Naive thymus-derived CD4-positive, alpha-beta T cell (primary cell): ENCODE results near the gene LHPP. TPM values are rescaled to one million over a fixed set of nuclear protein-coding genes. Genes with fewer than 3 reads are reported as not detected.

Source experiments
- ATAC-seq: fragments of 150-1000 bp; cut with Tn5 transposase; 2 replicates; pipeline ENCODE4 v1.10.0; 2021; ENCODE audit warnings: mild to moderate bottlenecking, moderate library complexity
- CTCF ChIA-PET: fragments of 350-600 bp; sonication (Branson Sonifier 250); formaldehyde crosslinking; loops from one replicate; lab custom pipeline; 2021; ENCODE audit warnings: antibody characterized with exemption; lab: Charles Lee
- POLR2A ChIA-PET: fragments of 350-600 bp; sonication (Branson Sonifier 250); formaldehyde crosslinking; loops from one replicate; lab custom pipeline; 2021; ENCODE audit warnings: antibody characterized with exemption, inconsistent platforms; lab: Charles Lee
- DNase-seq, 9 donors: peaks; one replicate each; pipeline versions ENCODE4 v3.0.0 to v3.0.0-alpha.2; 2020 to 2022; ENCODE audit warnings: mixed read lengths in 1 of 9
- H3K27ac ChIP-seq: one replicate; pipeline ENCODE4 v1.7.0; 2013; ENCODE audit warnings: mild to moderate bottlenecking, low read depth, low read length, moderate library complexity
- H3K27me3 ChIP-seq, 2 donors: one replicate each; pipeline ENCODE4 v1.7.0; 2013; ENCODE audit warnings: low read length in 2 of 2, mild to moderate bottlenecking in 2 of 2, moderate library complexity in 2 of 2; ENCODE audit not compliant: control insufficient read depth in 2 of 2, insufficient read depth in 2 of 2
- H3K36me3 ChIP-seq, 3 experiments: 1 replicate in 2 of 3; 2 replicates in 1 of 3; pipeline ENCODE4 v1.7.0; 2013; ENCODE audit warnings: low read length in 3 of 3, mild to moderate bottlenecking in 3 of 3, moderate library complexity in 1 of 3; ENCODE audit not compliant: insufficient read depth in 3 of 3, control insufficient read depth in 2 of 3
- H3K4me1 ChIP-seq, 2 donors: one replicate each; pipeline ENCODE4 v1.7.0; 2013; ENCODE audit warnings: low read length in 2 of 2, mild to moderate bottlenecking in 2 of 2, moderate library complexity in 1 of 2; ENCODE audit not compliant: control insufficient read depth in 2 of 2, insufficient read depth in 2 of 2
- H3K4me3 ChIP-seq: 2 replicates; pipeline ENCODE4 v1.7.0; 2013; ENCODE audit warnings: mild to moderate bottlenecking, low read length
- H3K9me3 ChIP-seq, 3 experiments: 1 replicate in 2 of 3; 2 replicates in 1 of 3; pipeline ENCODE4 v1.7.0; 2013; ENCODE audit warnings: low read length in 3 of 3; ENCODE audit not compliant: control insufficient read depth in 2 of 3
- H3K27ac Mint-ChIP-seq, 9 donors: one replicate each; pipeline ENCODE4 v1.8.0; 2020 to 2022; ENCODE audit warnings: mixed read lengths in 9 of 9, mild to moderate bottlenecking in 8 of 9, moderate library complexity in 5 of 9, inconsistent platforms in 2 of 9
- H3K27me3 Mint-ChIP-seq, 5 donors: one replicate each; pipeline ENCODE4 v1.8.0; 2021 to 2022; ENCODE audit warnings: mixed read lengths in 5 of 5, mild to moderate bottlenecking in 1 of 5
- H3K36me3 Mint-ChIP-seq, 5 donors: one replicate each; pipeline ENCODE4 v1.8.0; 2020 to 2022; ENCODE audit warnings: mixed read lengths in 5 of 5, mild to moderate bottlenecking in 3 of 5, inconsistent platforms in 1 of 5
- H3K4me1 Mint-ChIP-seq, 7 donors: one replicate each; pipeline ENCODE4 v1.8.0; 2020 to 2022; ENCODE audit warnings: mixed read lengths in 7 of 7, mild to moderate bottlenecking in 3 of 7, inconsistent platforms in 1 of 7
- H3K4me3 Mint-ChIP-seq, 10 donors: one replicate each; pipeline ENCODE4 v1.8.0; 2020 to 2022; ENCODE audit warnings: mild to moderate bottlenecking in 10 of 10, mixed read lengths in 10 of 10, moderate library complexity in 6 of 10, inconsistent platforms in 2 of 10
- H3K9me3 Mint-ChIP-seq, 11 donors: one replicate each; pipeline ENCODE4 v1.8.0; 2020 to 2022; ENCODE audit warnings: mixed read lengths in 11 of 11, mild to moderate bottlenecking in 4 of 11, inconsistent platforms in 1 of 11, moderate library complexity in 1 of 11
- intact Hi-C, 2 donors: fragments of 100-400 bp; cut with micrococcal nuclease; formaldehyde crosslinking; loops; one replicate each; pipeline ENCODE4 v1.15.1; 2023
- polyA plus RNA-seq, 2 donors: library from polyadenylated mRNA; unstranded; fragments of 300-500 nt; fragmentation: Illumina TruSeq; gene quantifications; one replicate each; pipeline ENCODE4 v1.2.3, GENCODE V29; 2021
- total RNA-seq, 6 experiments: library from RNA in 5 of 6; stranded (reverse) in 5 of 6; gene quantifications; 1 replicate in 5 of 6; 2 replicates in 1 of 6; pipeline ENCODE4 v1.2.3 and lab custom pipeline; 2021 to 2026

The LHPP gene
- total and polyA plus RNA-seq, 7 experiments from 2014 or later = 19.8 to 31.2 (median 23.4) TPM

DNA sequence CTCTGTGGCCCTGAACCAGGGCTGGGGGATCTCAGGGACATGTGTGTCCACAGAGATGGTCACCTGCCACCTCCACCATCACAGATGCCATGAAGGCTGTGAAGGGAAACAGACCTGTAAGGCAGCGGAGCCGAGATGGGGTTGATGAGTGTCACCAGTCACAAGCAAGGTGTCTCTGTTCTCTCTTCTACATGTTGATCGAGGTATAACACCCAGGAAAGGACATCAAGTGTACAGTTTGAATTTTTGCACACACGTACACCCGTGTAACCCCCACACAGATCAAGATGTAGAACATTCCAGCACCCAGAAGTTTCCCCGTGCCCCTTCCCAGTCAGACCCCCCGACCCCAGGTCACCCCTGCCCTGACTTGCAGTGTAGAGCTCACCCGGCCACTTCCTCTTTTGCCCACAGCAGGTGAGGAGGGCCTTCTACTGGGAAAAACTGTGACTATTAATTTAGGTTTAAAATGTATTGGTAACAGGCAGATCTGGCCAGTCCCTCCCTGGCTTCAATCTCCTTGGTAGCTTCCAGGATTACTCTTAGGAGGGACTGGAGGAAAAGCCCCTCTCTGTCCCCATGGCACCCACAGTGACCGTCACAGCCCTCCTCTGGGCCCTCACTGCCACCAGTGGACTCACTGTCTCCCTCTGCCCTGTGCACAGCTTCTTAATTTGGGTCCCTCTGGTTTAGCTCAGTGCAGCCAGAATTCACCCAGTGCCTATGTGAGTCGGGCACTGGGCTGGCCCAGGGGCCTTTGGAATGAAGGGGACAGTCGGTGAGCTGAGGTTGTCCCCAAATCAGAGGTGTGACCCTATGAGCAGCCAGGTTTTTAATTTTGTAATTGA, 108.2 kb downstream of the LHPP start:
- Mint-ChIP-seq H3K27ac (no peak overlapping the region), H3K4me3 (no peak overlapping the region), H3K36me3 (peaks cover 0 to 8% (median 3%) of the 10 kb centered on the region in 5 donors), H3K27me3 (no peaks in the 10 kb centered on the region), H3K4me1 (peaks cover 0 to 2% (median 0%) of the 10 kb centered on the region in 7 donors), H3K9me3 (peaks cover 0 to 2% (median 0%) of the 10 kb centered on the region in 11 donors)
- Histone ChIP-seq H3K4me3 (no peak overlapping the region), H3K27ac (no peak overlapping the region), H3K9me3 (no peaks in the 10 kb centered on the region), H3K4me1 (no peaks in the 10 kb centered on the region), H3K36me3 (no peaks in the 10 kb centered on the region), H3K27me3 (no peaks in the 10 kb centered on the region)
- no peak for DNase-seq
- POLR2A ChIA-PET = no interaction called here
- CTCF ChIA-PET = no interaction called here
- intact Hi-C loops = no loop called here
- no peak for ATAC-seq

DNA sequence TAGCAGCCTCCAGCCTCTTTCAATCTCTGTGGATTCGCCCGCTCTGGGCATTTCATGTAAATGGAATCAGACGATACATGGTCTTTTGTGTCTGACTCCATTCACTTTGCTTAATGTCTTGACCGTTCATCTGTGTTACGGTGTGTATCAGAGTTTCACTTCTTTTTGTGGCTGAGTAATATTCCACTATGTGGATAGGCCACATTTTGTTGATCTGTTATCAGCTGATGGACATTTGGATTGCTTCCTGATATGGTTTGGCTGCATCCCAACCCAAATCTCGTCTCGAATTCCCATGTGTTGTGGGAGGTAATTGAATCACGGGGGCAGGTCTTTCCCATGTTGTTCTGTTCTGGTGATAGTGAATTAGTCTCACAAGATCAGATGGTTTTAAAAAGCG, 109.0 kb downstream of the LHPP start:
- ATAC-seq = no peak
- POLR2A ChIA-PET = no interaction called here

GRCh38 chr10:124572751-124573150, 111.1 kb downstream of the LHPP start:
- Histone ChIP-seq H3K27me3 (no peaks in the 10 kb centered on the region), H3K4me1 (no peaks in the 10 kb centered on the region), H3K27ac (no peak overlapping the region), H3K4me3 (no peak overlapping the region), H3K36me3 (no peaks in the 10 kb centered on the region), H3K9me3 (no peaks in the 10 kb centered on the region)
- no peak overlapping the region for H3K4me3 Mint-ChIP-seq
- peaks cover 0 to 2% (median 0%) of the 10 kb centered on the region in 11 donors for H3K9me3 Mint-ChIP-seq
- POLR2A ChIA-PET = no interaction called here
- H3K4me1 Mint-ChIP-seq = peaks cover 0 to 2% (median 0%) of the 10 kb centered on the region in 7 donors
- intact Hi-C loops = no loop called here
- peaks cover 0 to 8% (median 3%) of the 10 kb centered on the region in 5 donors for H3K36me3 Mint-ChIP-seq
- no peaks in the 10 kb centered on the region for H3K27me3 Mint-ChIP-seq
- DNase-seq = no peak
- CTCF ChIA-PET = no interaction called here
- H3K27ac Mint-ChIP-seq = no peak overlapping the region
- no peak for ATAC-seq

More for the DNA sequence above, 109.0 kb downstream of the LHPP start:
- Mint-ChIP-seq H3K4me1 (peaks cover 0 to 2% (median 0%) of the 10 kb centered on the region in 7 donors), H3K27ac (peak overlapping the region in 1 of 9 donors; percentile 51), H3K9me3 (peaks cover 0 to 2% (median 0%) of the 10 kb centered on the region in 11 donors), H3K27me3 (no peaks in the 10 kb centered on the region), H3K4me3 (no peak overlapping the region), H3K36me3 (peaks cover 0 to 8% (median 3%) of the 10 kb centered on the region in 5 donors)
- no peak overlapping the region for H3K27ac ChIP-seq
- H3K4me1 ChIP-seq = no peaks in the 10 kb centered on the region
- no peak for DNase-seq
- CTCF ChIA-PET = no interaction called here
- no peaks in the 10 kb centered on the region for H3K27me3 ChIP-seq
- intact Hi-C loops = no loop called here
- no peak overlapping the region for H3K4me3 ChIP-seq
- no peaks in the 10 kb centered on the region for H3K9me3 ChIP-seq
- no peaks in the 10 kb centered on the region for H3K36me3 ChIP-seq

DNA sequence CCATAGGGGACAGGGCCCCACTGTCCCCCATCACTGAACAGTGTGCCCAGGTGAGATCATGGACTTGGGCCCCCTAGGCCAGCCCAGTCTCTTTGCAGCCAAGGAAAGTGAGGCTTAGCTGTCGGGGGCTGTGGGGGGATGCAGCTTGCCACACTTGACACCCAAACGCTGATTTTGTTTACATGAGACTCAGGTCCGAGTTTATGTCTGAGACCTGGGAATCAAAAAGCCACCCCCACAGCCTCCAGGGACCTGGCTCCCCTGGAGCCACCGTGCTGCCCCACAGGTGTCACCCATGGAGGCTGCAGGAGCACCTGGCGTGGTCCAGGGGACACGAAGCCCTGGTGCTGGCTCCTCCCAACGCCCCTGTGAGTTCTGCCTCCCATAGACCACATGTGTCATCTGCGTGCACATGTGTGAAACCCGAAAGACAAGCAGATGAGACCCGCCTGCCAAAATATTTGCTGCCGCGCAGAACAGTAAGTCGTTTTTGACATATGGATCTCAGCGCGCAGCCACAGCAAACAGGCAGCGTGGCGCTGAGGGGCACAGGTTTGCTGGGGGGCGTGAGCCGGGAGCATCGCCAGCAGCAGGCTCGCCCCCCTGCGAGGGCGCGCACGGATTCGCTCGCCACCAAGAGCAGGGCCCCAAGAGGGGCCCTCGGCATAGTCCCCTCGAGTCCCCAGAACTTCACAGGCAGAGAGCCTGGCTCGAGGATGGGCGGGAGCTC, 112.3 kb downstream of the LHPP start:
- H3K4me3 ChIP-seq = no peak overlapping the region
- H3K27me3 ChIP-seq = no peaks in the 10 kb centered on the region
- H3K36me3 ChIP-seq = no peaks in the 10 kb centered on the region
- peaks cover 0 to 3% (median 0%) of the 10 kb centered on the region in 7 donors for H3K4me1 Mint-ChIP-seq
- H3K4me3 Mint-ChIP-seq = no peak overlapping the region
- ATAC-seq = no peak
- ChIA-PET POLR2A (no interaction called here), CTCF (no interaction called here)
- no peaks in the 10 kb centered on the region for H3K4me1 ChIP-seq
- DNase-seq = no peak
- no peak overlapping the region for H3K27ac Mint-ChIP-seq
- intact Hi-C loops = no loop called here
- no peaks in the 10 kb centered on the region for H3K27me3 Mint-ChIP-seq
- H3K9me3 ChIP-seq = no peaks in the 10 kb centered on the region
- H3K27ac ChIP-seq = no peak overlapping the region
- peaks cover 0 to 3% (median 0%) of the 10 kb centered on the region in 11 donors for H3K9me3 Mint-ChIP-seq
- H3K36me3 Mint-ChIP-seq = peaks cover 0 to 8% (median 7%) of the 10 kb centered on the region in 5 donors

DNA sequence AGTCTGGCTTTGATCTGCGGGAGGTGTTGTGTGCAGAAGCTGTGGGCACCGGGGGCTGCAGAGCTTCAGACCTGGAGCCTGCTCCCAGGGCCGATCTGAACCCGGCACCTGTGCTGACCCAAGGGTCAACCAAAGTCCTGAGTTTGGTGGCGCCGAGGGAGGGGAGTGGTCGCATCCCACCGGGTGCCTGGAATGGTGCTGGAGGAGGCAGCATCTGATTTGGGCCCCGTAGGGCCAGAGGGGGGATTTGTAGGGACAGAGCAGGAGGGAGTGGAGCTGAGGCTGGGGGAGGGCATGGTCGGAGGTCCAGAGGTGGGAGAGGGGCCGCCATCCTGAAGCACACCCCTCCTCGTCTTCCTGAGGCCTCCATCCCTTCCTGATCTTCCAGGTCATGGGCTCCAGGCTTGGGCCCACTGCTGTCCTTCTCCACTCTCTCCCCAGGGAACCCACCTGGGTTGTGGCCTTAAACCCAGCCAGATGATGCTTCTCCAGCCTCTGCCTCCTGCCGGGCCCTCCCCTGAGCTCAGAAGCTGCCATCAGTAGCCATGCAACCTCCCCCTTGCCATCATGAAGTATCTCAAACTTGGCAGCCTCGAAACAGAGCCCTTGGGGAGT, 112.9 kb downstream of the LHPP start:
- Mint-ChIP-seq H3K4me1 (peaks cover 0 to 3% (median 0%) of the 10 kb centered on the region in 7 donors), H3K4me3 (no peak overlapping the region), H3K36me3 (peaks cover 0 to 14% (median 11%) of the 10 kb centered on the region in 5 donors), H3K27ac (no peak overlapping the region), H3K9me3 (peaks cover 0 to 7% (median 0%) of the 10 kb centered on the region in 11 donors), H3K27me3 (no peaks in the 10 kb centered on the region)
- ChIA-PET CTCF (no interaction called here), POLR2A (no interaction called here)
- DNase-seq (no peak), ATAC-seq (no peak)
- H3K27me3 ChIP-seq = no peaks in the 10 kb centered on the region
- no peak overlapping the region for H3K27ac ChIP-seq
- H3K9me3 ChIP-seq = no peaks in the 10 kb centered on the region
- H3K36me3 ChIP-seq = no peaks in the 10 kb centered on the region
- H3K4me1 ChIP-seq = no peaks in the 10 kb centered on the region
- intact Hi-C loops = no loop called here
- H3K4me3 ChIP-seq = no peak overlapping the region

- ChIA-PET CTCF (no interaction called here), POLR2A (no interaction called here)
- Histone ChIP-seq H3K36me3 (no peaks in the 10 kb centered on the region), H3K4me1 (no peaks in the 10 kb centered on the region), H3K4me3 (no peak overlapping the region), H3K9me3 (peaks cover 0 to 3% (median 0%) of the 10 kb centered on the region in 3 experiments), H3K27ac (no peak overlapping the region), H3K27me3 (no peaks in the 10 kb centered on the region)
- no peak for DNase-seq
- ATAC-seq = no peak
- peaks cover 0 to 3% (median 0%) of the 10 kb centered on the region in 7 donors for H3K4me1 Mint-ChIP-seq
- intact Hi-C loops = no loop called here
- H3K36me3 Mint-ChIP-seq = peaks cover 0 to 21% (median 19%) of the 10 kb centered on the region in 5 donors
- no peaks in the 10 kb centered on the region for H3K27me3 Mint-ChIP-seq
- H3K27ac Mint-ChIP-seq = no peak overlapping the region
- H3K4me3 Mint-ChIP-seq = no peak overlapping the region
- H3K9me3 Mint-ChIP-seq = peaks cover 0 to 12% (median 0%) of the 10 kb centered on the region in 11 donors
Observed at GRCh38 chr10:124575107-124576035, 113.7 kb downstream of the LHPP start.
